ENCODE results near the gene NOTO. TPM values are rescaled to one million over a fixed set of nuclear protein-coding genes. Genes with fewer than 3 reads are reported as not detected.

Gene NOTO
- total and polyA plus RNA-seq, 7 donors: not detected

GRCh38 chr2:73205611-73206010, 3.2 kb downstream of the NOTO start:
- H3K36me3 ChIP-seq: no peaks in the 10 kb centered on the region
- intact Hi-C loops (cut with DNase I): no loop called here
- peaks cover 0 to 19% (median 16%) of the 10 kb centered on the region in 4 donors for H3K4me1 ChIP-seq
- DNase-seq: no peak
- no peak overlapping the region for H3K27ac ChIP-seq
- H3K9me3 ChIP-seq: no peaks in the 10 kb centered on the region
- WGBS, 2 donors: 88 to 93% methylated on average over 6 of the region's 6 CpGs
- no peak overlapping the region for H3K4me3 ChIP-seq
- peaks cover 18 to 55% (median 45%) of the 10 kb centered on the region in 3 donors for H3K27me3 ChIP-seq
- TF ChIP-seq POLR2A (IDR thresholded peaks at IDR 0.05) (no peak), EP300 (IDR thresholded peaks at IDR 0.05) (no peak), POLR2AphosphoS5 (IDR thresholded peaks at IDR 0.05) (no peak), CTCF (IDR thresholded peaks at IDR 0.05) (no peak)

GRCh38 chr2:73208258-73208657, 5.9 kb downstream of the NOTO start:
- peaks cover 0 to 14% (median 4%) of the 10 kb centered on the region in 4 donors for H3K4me1 ChIP-seq
- WGBS, 2 donors: 80% methylated on average over 3 of the region's 3 CpGs
- H3K27me3 ChIP-seq: peaks cover 4 to 28% (median 18%) of the 10 kb centered on the region in 3 donors
- no peak for DNase-seq
- H3K36me3 ChIP-seq: no peaks in the 10 kb centered on the region
- intact Hi-C loops (cut with DNase I): no loop called here
- TF ChIP-seq POLR2AphosphoS5 (IDR thresholded peaks at IDR 0.05): no peak
- TF ChIP-seq EP300 (IDR thresholded peaks at IDR 0.05): no peak
- no peak for TF ChIP-seq CTCF (IDR thresholded peaks at IDR 0.05)
- no peak for TF ChIP-seq POLR2A (IDR thresholded peaks at IDR 0.05)
- H3K27ac ChIP-seq: no peak overlapping the region
- H3K9me3 ChIP-seq: no peaks in the 10 kb centered on the region
- no peak overlapping the region for H3K4me3 ChIP-seq

- Histone ChIP-seq H3K4me3 (no peak overlapping the region), H3K9me3 (no peaks in the 10 kb centered on the region), H3K27me3 (peaks cover 0 to 13% (median 3%) of the 10 kb centered on the region in 3 donors), H3K27ac (no peak overlapping the region), H3K4me1 (peaks cover 0 to 25% (median 6%) of the 10 kb centered on the region in 4 donors), H3K36me3 (no peaks in the 10 kb centered on the region)
- DNase-seq: no peak
- no peak for TF ChIP-seq POLR2A (IDR thresholded peaks at IDR 0.05)
- TF ChIP-seq POLR2AphosphoS5 (IDR thresholded peaks at IDR 0.05): no peak
- TF ChIP-seq EP300 (IDR thresholded peaks at IDR 0.05): no peak
- TF ChIP-seq CTCF (IDR thresholded peaks at IDR 0.05): no peak
- 87% methylated on average over 4 of the region's 4 CpGs for WGBS, 2 donors
- intact Hi-C loops (cut with DNase I): no loop called here
These were observed 7.6 kb downstream of the NOTO start for GRCh38 chr2:73210019-73210418.

GRCh38 chr2:73210696-73211095, 8.3 kb downstream of the NOTO start:
- Histone ChIP-seq H3K4me3 (no peak overlapping the region), H3K27ac (no peak overlapping the region), H3K36me3 (no peaks in the 10 kb centered on the region), H3K27me3 (peaks cover 0 to 6% (median 0%) of the 10 kb centered on the region in 3 donors), H3K9me3 (no peaks in the 10 kb centered on the region), H3K4me1 (peaks cover 0 to 32% (median 9%) of the 10 kb centered on the region in 4 donors)
- WGBS, 2 donors: 90 to 92% methylated on average over 6 of the region's 6 CpGs
- DNase-seq: no peak
- intact Hi-C loops (cut with DNase I): no loop called here
- TF ChIP-seq EP300 (IDR thresholded peaks at IDR 0.05): no peak
- TF ChIP-seq POLR2AphosphoS5 (IDR thresholded peaks at IDR 0.05): no peak
- no peak for TF ChIP-seq CTCF (IDR thresholded peaks at IDR 0.05)
- TF ChIP-seq POLR2A (IDR thresholded peaks at IDR 0.05): no peak

- no peak for DNase-seq
- 74% methylated on average over 7 of the region's 7 CpGs for WGBS, 2 donors
- no peaks in the 10 kb centered on the region for H3K9me3 ChIP-seq
- no peaks in the 10 kb centered on the region for H3K27me3 ChIP-seq
- H3K4me1 ChIP-seq: peaks cover 0 to 32% (median 9%) of the 10 kb centered on the region in 4 donors
- no peak overlapping the region for H3K4me3 ChIP-seq
- TF ChIP-seq POLR2A (IDR thresholded peaks at IDR 0.05) (no peak), POLR2AphosphoS5 (IDR thresholded peaks at IDR 0.05) (no peak), EP300 (IDR thresholded peaks at IDR 0.05) (no peak), CTCF (IDR thresholded peaks at IDR 0.05) (no peak)
- peak overlapping the region in 2 of 4 donors; percentile 26 to 50 for H3K27ac ChIP-seq
- no peaks in the 10 kb centered on the region for H3K36me3 ChIP-seq
- intact Hi-C loops (cut with DNase I): no loop called here
These were observed 9.7 kb downstream of the NOTO start for GRCh38 chr2:73212098-73212447.

Data from sigmoid colon (tissue), 7 donors.